ENCODE results near the gene CDK7. TPM values are rescaled to one million over a fixed set of nuclear protein-coding genes. Genes with fewer than 3 reads are reported as not detected.

The CDK7 gene
- polyA plus RNA-seq, 1 donor: 37.7 TPM

- DNase-seq: no peak
These were observed 53.4 kb downstream of the CDK7 start for GRCh38 chr5:69288069-69288468.

- DNase-seq: no peak
These were observed 54.0 kb downstream of the CDK7 start for GRCh38 chr5:69288688-69289087.

- DNase-seq: no peak
These were observed 57.6 kb downstream of the CDK7 start for GRCh38 chr5:69292306-69292705.

GRCh38 chr5:69293882-69294281, 59.2 kb downstream of the CDK7 start:
- no peak for DNase-seq

GRCh38 chr5:69295088-69295754, 60.5 kb downstream of the CDK7 start:
- no peak for DNase-seq

GRCh38 chr5:69299625-69300024, 64.9 kb downstream of the CDK7 start:
- DNase-seq: no peak

- DNase-seq: no peak
These were observed 66.0 kb downstream of the CDK7 start for GRCh38 chr5:69300537-69301203.

- no peak for DNase-seq
These were observed 70.8 kb downstream of the CDK7 start for GRCh38 chr5:69305512-69305911.

GRCh38 chr5:69308046-69308553, 73.4 kb downstream of the CDK7 start:
- no peak for DNase-seq

GRCh38 chr5:69309380-69309779, 74.7 kb downstream of the CDK7 start:
- no peak for DNase-seq

GRCh38 chr5:69312459-69313160, 77.9 kb downstream of the CDK7 start:
- DNase-seq: no peak

GRCh38 chr5:69313428-69313827, 78.7 kb downstream of the CDK7 start:
- DNase-seq: no peak

- no peak for DNase-seq
These were observed 81.3 kb downstream of the CDK7 start for GRCh38 chr5:69315972-69316371.

- no peak for DNase-seq
These were observed 82.7 kb downstream of the CDK7 start for GRCh38 chr5:69317391-69317790.

- DNase-seq: no peak
These were observed 91.7 kb downstream of the CDK7 start for GRCh38 chr5:69326365-69326764.

Other genes starting within 250 kb of the CDK7 start
- gene SLC30A5, start 140.9 kb upstream of the CDK7 start, polyA plus RNA-seq (ENCODE audit: insufficient read length): 93.0 TPM
- 136 TPM for gene CCNB1, start 67.7 kb upstream of the CDK7 start, polyA plus RNA-seq (ENCODE audit: insufficient read length)
- 29.5 TPM for gene CENPH, start 45.3 kb upstream of the CDK7 start, polyA plus RNA-seq (ENCODE audit: insufficient read length)
- 17.5 TPM for gene CCDC125, start 97.9 kb downstream of the CDK7 start, polyA plus RNA-seq (ENCODE audit: insufficient read length)
- 84.9 TPM for gene AK6, start 134.6 kb downstream of the CDK7 start, polyA plus RNA-seq (ENCODE audit: insufficient read length)
- 61.6 TPM for gene TAF9, start 134.6 kb downstream of the CDK7 start, polyA plus RNA-seq (ENCODE audit: insufficient read length)
- gene RAD17, start 134.9 kb downstream of the CDK7 start, polyA plus RNA-seq (ENCODE audit: insufficient read length): 48.0 TPM
- 30.5 TPM for gene MARVELD2, start 180.2 kb downstream of the CDK7 start, polyA plus RNA-seq (ENCODE audit: insufficient read length)